Measurements from ENCODE around the gene SLC9A3. TPM values are rescaled to one million over a fixed set of nuclear protein-coding genes. Genes with fewer than 3 reads are reported as not detected.

The SLC9A3 gene
- total RNA-seq, 1 experiment from 2014 or later, result 0.85 TPM

DNA sequence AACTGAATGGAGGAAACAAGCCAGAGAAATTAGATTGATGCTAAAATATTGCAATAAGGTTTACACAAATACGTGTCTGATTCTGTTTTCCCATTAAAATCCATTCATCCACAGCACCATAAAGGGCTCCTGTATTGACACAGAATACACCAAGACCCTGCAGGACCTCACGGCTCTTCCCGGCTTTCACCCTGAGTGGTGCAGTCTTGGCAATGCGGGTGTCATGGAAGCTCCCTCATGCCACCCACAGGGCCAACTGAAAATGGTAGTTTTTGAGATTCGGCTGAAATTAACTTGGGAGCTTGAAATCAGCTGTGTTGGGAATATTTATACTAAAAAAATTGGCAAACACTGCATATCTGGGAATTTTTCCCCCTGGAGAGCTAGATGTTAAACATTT lies 98.5 kb downstream of the SLC9A3 start:
- no peak overlapping the region for H2BK120ac ChIP-seq (ENCODE audit: low read depth, low read length, poor library complexity, severe bottlenecking)
- Mint-ChIP-seq H3K4me1 (peaks cover 3 to 5% of the 10 kb centered on the region in 2 experiments; a peak in 3 of 4 replicates), H3K27me3 (ENCODE audit: low read depth) (peaks cover 6% of the 10 kb centered on the region), H3K36me3 (ENCODE audit: insufficient read depth in 1 of 3, low read depth in 3 of 3) (peaks cover 0 to 4% (median 0%) of the 10 kb centered on the region in 3 experiments; a peak in 3 of 7 replicates), H3K27ac (no peak overlapping the region; a peak in 1 of 7 replicates), H3K9me3 (peaks cover 6 to 8% of the 10 kb centered on the region in 2 experiments; a peak in 2 of 5 replicates), H3K4me3 (no peak overlapping the region)
- no peaks in the 10 kb centered on the region for H3K4me1 ChIP-seq (ENCODE audit: insufficient read depth, low read length)
- no peak overlapping the region for H2AFZ ChIP-seq (ENCODE audit: low read length)
- no peaks in the 10 kb centered on the region for H3K27me3 ChIP-seq (ENCODE audit: insufficient read depth, low read length)
- H4K8ac ChIP-seq (replicated peaks; ENCODE audit: insufficient read length, low read depth, low read length), result no peak overlapping the region
- H4K5ac ChIP-seq (ENCODE audit: insufficient read length, low read depth, low read length), result no peak overlapping the region
- H3K18ac ChIP-seq (ENCODE audit: insufficient read length, low read depth, low read length), result no peak overlapping the region
- no peak for TF ChIP-seq CTCF (conservative IDR thresholded peaks at IDR 0.05)
- no peak overlapping the region for H2BK20ac ChIP-seq (ENCODE audit: low read depth, low read length, poor library complexity, severe bottlenecking)
- H4K91ac ChIP-seq (ENCODE audit: insufficient read length, low read depth, low read length), result no peak overlapping the region
- H3K14ac ChIP-seq (ENCODE audit: insufficient read depth, low read length), result no peak overlapping the region
- H3K4ac ChIP-seq (ENCODE audit: low read depth, low read length), result no peak overlapping the region
- H3K23me2 ChIP-seq (ENCODE audit: insufficient read length, low read depth, low read length, poor library complexity, severe bottlenecking), result no peaks in the 10 kb centered on the region
- no peak for DNase-seq
- H2BK5ac ChIP-seq (ENCODE audit: insufficient read length, low read length), result no peak overlapping the region
- H3K79me2 ChIP-seq (ENCODE audit: insufficient read depth, low read length), result no peaks in the 10 kb centered on the region
- H3K79me1 ChIP-seq (ENCODE audit: insufficient read depth, low read depth, low read length, poor library complexity, severe bottlenecking), result no peaks in the 10 kb centered on the region
- no peak overlapping the region for H3T11ph ChIP-seq (ENCODE audit: low read length)
- no peak overlapping the region for H2AK5ac ChIP-seq (ENCODE audit: insufficient read length, low read length)
- no peak overlapping the region for H2BK12ac ChIP-seq (ENCODE audit: insufficient read length, low read depth, low read length)
- H3K56ac ChIP-seq (ENCODE audit: insufficient read length, low read depth, low read length), result no peak overlapping the region
- H3K9me3 ChIP-seq (ENCODE audit: control insufficient read depth, low read depth, low read length), result no peaks in the 10 kb centered on the region
- H4K20me1 ChIP-seq (ENCODE audit: control insufficient read depth, insufficient read depth, insufficient read length), result no peaks in the 10 kb centered on the region
- no peak overlapping the region for H2BK15ac ChIP-seq (ENCODE audit: low read depth, low read length)
- no peak overlapping the region for H3K27ac ChIP-seq (ENCODE audit: insufficient read length, low read depth, low read length)
- WGBS (ENCODE audit: extremely low coverage, insufficient read length, low lambda C conversion rate), result no CpG with 5 or more reads among the region's 5 CpGs
- H3K4me2 ChIP-seq (ENCODE audit: insufficient read depth, insufficient read length, low read length), result no peak overlapping the region
- H3K9ac ChIP-seq (ENCODE audit: extremely low read depth, insufficient read length, low read length), result no peak overlapping the region
- no peak overlapping the region for H3K23ac ChIP-seq (ENCODE audit: insufficient read length, low read depth, low read length)

All from H9 (cell line).